Measurements from ENCODE around the gene NDUFS2. TPM values are rescaled to one million over a fixed set of nuclear protein-coding genes. Genes with fewer than 3 reads are reported as not detected.

NDUFS2 gene
- total and polyA plus RNA-seq, 9 of the 15 experiments (the other 6 are each of a cell fraction or from before 2014, with no cell fraction given), result 70.0 to 176 (median 141) TPM

GRCh38 chr1:161228032-161228431 is 25.9 kb downstream of the NDUFS2 start (continued):
- TF ChIP-seq ZKSCAN8 (CRISPR knock-in tag; IDR thresholded peaks at IDR 0.05), result no peak
- no peak for TF ChIP-seq ZNF644 (tag; IDR thresholded peaks at IDR 0.05; ENCODE audit: low read depth)
- TF ChIP-seq NFIC (IDR thresholded peaks at IDR 0.05), result no peak
- no peak for TF ChIP-seq UBTF (IDR thresholded peaks at IDR 0.05; ENCODE audit: borderline replicate concordance in 1 of 2, low read depth in 2 of 2, low read length in 2 of 2)
- TF ChIP-seq TCF7L2 (IDR thresholded peaks at IDR 0.05; ENCODE audit: low read depth, low read length), result no peak
- TF ChIP-seq SETDB1 (IDR thresholded peaks at IDR 0.05; ENCODE audit: low read length), result no peak

- 77% methylated on average over 3 of the region's 3 CpGs for WGBS (ENCODE audit: insufficient coverage, low coverage, missing lambda C conversion rate)
- H4K20me1 ChIP-seq (replicated peaks; ENCODE audit: control insufficient read depth, insufficient read depth, low read length), result no peaks in the 10 kb centered on the region
- ChIA-PET POLR2A (interaction anchor here (0.5 to 1.9 kb wide), 5 partner anchors 9 to 205 kb away, joined by 3 to 5 read pairs (median 3); no protein-coding TSS in a partner anchor), CTCF (ENCODE audit: low intra/inter-chr PET ratio) (interaction anchor here (1.3 kb wide), 1 partner anchor 152 kb away, joined by 6 read pairs; no protein-coding TSS in a partner anchor)
- H3K27me3 ChIP-seq (ENCODE audit: control insufficient read depth in 2 of 2, insufficient read depth in 2 of 2, low read length in 2 of 2), result no peaks in the 10 kb centered on the region
- BruUV-seq (replicated peaks), result no TSS peak
- ATAC-seq, result no peak
- no peaks in the 10 kb centered on the region for H3K9me3 ChIP-seq (replicated peaks; ENCODE audit: control insufficient read depth, insufficient read depth, low read depth, low read length)
- H3K27ac ChIP-seq (ENCODE audit: extremely low read depth, low read depth, low read length), result no peak overlapping the region
- H3K36me3 ChIP-seq (ENCODE audit: control insufficient read depth, insufficient read depth, low read length), result peaks cover 37% of the 10 kb centered on the region
- DNase-seq (ENCODE audit: extremely low read depth in 1 of 4, low spot score in 3 of 4), result no peak
- no peak overlapping the region for H3K9ac ChIP-seq (ENCODE audit: insufficient read depth in 1 of 2, low read depth in 2 of 2, low read length in 2 of 2)
- H3K4me1 ChIP-seq (replicated peaks in 1 of 2; ENCODE audit: control insufficient read depth in 2 of 2, insufficient read depth in 2 of 2, low read length in 2 of 2), result peaks cover 12 to 20% of the 10 kb centered on the region in 2 experiments; a peak in 4 of 5 replicates
- H3K4me3 ChIP-seq, result no peak overlapping the region
- in situ Hi-C loops (cut with MboI), result loop anchor here (5.0 kb wide), 2 partner anchors 62 to 152 kb away; no protein-coding TSS in a partner anchor
- peaks cover 19% of the 10 kb centered on the region for H3K79me2 ChIP-seq (ENCODE audit: control insufficient read depth, insufficient read depth, low read length)
- no peaks in the 10 kb centered on the region for H3K9me1 ChIP-seq (ENCODE audit: control insufficient read depth, insufficient read depth, low read length)
- H2AFZ ChIP-seq (ENCODE audit: low read depth, low read length), result no peak overlapping the region
- no peak overlapping the region for H3K4me2 ChIP-seq (ENCODE audit: insufficient read depth, low read length)
- no peak for FAIRE-seq
- intact Hi-C loops (cut with micrococcal nuclease), result loop anchor here (5.0 kb wide), 1 partner anchor 137 kb away; the partner anchor contains the start of gene CFAP126
- TF ChIP-seq REST (IDR thresholded peaks at IDR 0.05; ENCODE audit: borderline replicate concordance) (peak; percentile 25; the same call in 1 of the 2 replicates), REST (CRISPR knock-in tag; IDR thresholded peaks at IDR 0.05; ENCODE audit: low read depth) (no peak), RAD21 (CRISPR knock-in tag; conservative IDR thresholded peaks at IDR 0.05 in 1 of 2, IDR thresholded peaks at IDR 0.05 in 1 of 2) (peak in 1 of 2 experiments; percentile 33; a peak in 1 of 4 replicates)
Measured at GRCh38 chr1:161229896-161230295, 27.7 kb downstream of the NDUFS2 start.
